Neural progenitor cell (in vitro differentiated cells): ENCODE measurements around the gene PCDHGA5. TPM values are rescaled to one million over a fixed set of nuclear protein-coding genes. Genes with fewer than 3 reads are reported as not detected.
"Not testable (repeated sequence)": the region's sequence is repeated elsewhere in the genome, so short reads cannot be mapped to it uniquely, and the experiment has no call there.

ENCODE experiments used
- DNase-seq: peaks from one replicate; pipeline ENCODE4 v3.0.0-alpha.2; 2016; ENCODE audit warnings: low spot score
- H2AFZ ChIP-seq: fragments of 200-600 bp; sonication (generic); replicated peaks from 2 replicates; pipeline ENCODE4 v1.6.1; 2016; ENCODE audit warnings: antibody characterized with exemption
- H3F3A ChIP-seq: fragments of 200-600 bp; sonication (generic); 2 replicates; pipeline ENCODE4 v1.6.1; 2016; ENCODE audit warnings: antibody characterized with exemption, low read depth
- H3K27ac ChIP-seq: fragments of 200-600 bp; sonication (generic); 2 replicates; pipeline ENCODE4 v1.5.1; 2016; ENCODE audit warnings: mild to moderate bottlenecking
- H3K27me3 ChIP-seq: fragments of 200-600 bp; sonication (generic); 2 replicates; pipeline ENCODE4 v1.6.1; 2016; ENCODE audit warnings: mild to moderate bottlenecking, moderate library complexity
- H3K36me3 ChIP-seq: fragments of 200-600 bp; sonication (generic); 2 replicates; pipeline ENCODE4 v1.5.1; 2016
- H3K4me1 ChIP-seq: fragments of 200-600 bp; sonication (generic); 2 replicates; pipeline ENCODE4 v1.6.1; 2016; ENCODE audit warnings: mixed run types
- H3K4me2 ChIP-seq: fragments of 200-600 bp; sonication (generic); 2 replicates; pipeline ENCODE4 v1.6.1; 2016
- H3K4me3 ChIP-seq: fragments of 200-600 bp; sonication (generic); 2 replicates; pipeline ENCODE4 v1.5.1; 2016
- H3K79me2 ChIP-seq: fragments of 200-600 bp; sonication (generic); 2 replicates; pipeline ENCODE4 v1.6.1; 2016; ENCODE audit warnings: low read depth
- H3K9ac ChIP-seq: fragments of 200-600 bp; sonication (generic); 2 replicates; pipeline ENCODE4 v1.6.1; 2016
- H3K9me3 ChIP-seq: fragments of 200-600 bp; sonication (generic); 2 replicates; pipeline ENCODE4 v1.5.1; 2016; ENCODE audit warnings: low read depth
- H4K20me1 ChIP-seq: fragments of 200-600 bp; sonication (generic); 2 replicates; pipeline ENCODE4 v1.6.1; 2016; ENCODE audit warnings: low read depth
- H3K27ac Mint-ChIP-seq: 3 replicates; pipeline ENCODE4 v1.8.0; 2021; ENCODE audit warnings: mixed read lengths
- H3K27me3 Mint-ChIP-seq: 2 replicates; pipeline ENCODE4 v1.8.0; 2022; ENCODE audit warnings: low read depth, mild to moderate bottlenecking, inconsistent platforms, moderate library complexity, mixed read lengths; ENCODE audit not compliant: insufficient read depth
- H3K36me3 Mint-ChIP-seq: 3 replicates; pipeline ENCODE4 v1.8.0; 2021; ENCODE audit warnings: mixed read lengths
- H3K4me1 Mint-ChIP-seq: 3 replicates; pipeline ENCODE4 v1.8.0; 2021; ENCODE audit warnings: mixed read lengths
- H3K4me3 Mint-ChIP-seq: 3 replicates; pipeline ENCODE4 v1.8.0; 2021; ENCODE audit warnings: mild to moderate bottlenecking, moderate library complexity, mixed read lengths
- H3K9me3 Mint-ChIP-seq: 3 replicates; pipeline ENCODE4 v1.8.0; 2020; ENCODE audit warnings: mixed read lengths
- CTCF ChIP-seq: fragments of 200-600 bp; sonication (generic); IDR thresholded peaks from 2 replicates; pipeline ENCODE4 v1.5.1; 2017; ENCODE audit warnings: antibody characterized with exemption, mild to moderate bottlenecking
- EZH2 ChIP-seq: fragments of 200-600 bp; sonication (generic); IDR thresholded peaks from 2 replicates; pipeline ENCODE4 v1.6.1; 2017; ENCODE audit warnings: antibody characterized with exemption, mild to moderate bottlenecking, moderate library complexity
- EZH2phosphoT487 ChIP-seq: fragments of 200-600 bp; sonication (generic); IDR thresholded peaks from 2 replicates; pipeline ENCODE4 v1.6.1; 2017; ENCODE audit warnings: antibody characterized with exemption
- total RNA-seq: library from RNA; depleted of rRNA; stranded (reverse); fragments of >200 nt; gene quantifications from 2 replicates; pipeline ENCODE4 v1.2.3, GENCODE V29; 2015; ENCODE audit warnings: low replicate concordance

PCDHGA5 gene
- total RNA-seq, 1 donor from 2014 or later, result 0.71 TPM

GRCh38 chr5:141328231-141328630 is 35.7 kb upstream of the PCDHGA5 start:
- no peaks in the 10 kb centered on the region for H3K36me3 Mint-ChIP-seq
- peaks cover 6% of the 10 kb centered on the region for H3K9me3 ChIP-seq

DNA sequence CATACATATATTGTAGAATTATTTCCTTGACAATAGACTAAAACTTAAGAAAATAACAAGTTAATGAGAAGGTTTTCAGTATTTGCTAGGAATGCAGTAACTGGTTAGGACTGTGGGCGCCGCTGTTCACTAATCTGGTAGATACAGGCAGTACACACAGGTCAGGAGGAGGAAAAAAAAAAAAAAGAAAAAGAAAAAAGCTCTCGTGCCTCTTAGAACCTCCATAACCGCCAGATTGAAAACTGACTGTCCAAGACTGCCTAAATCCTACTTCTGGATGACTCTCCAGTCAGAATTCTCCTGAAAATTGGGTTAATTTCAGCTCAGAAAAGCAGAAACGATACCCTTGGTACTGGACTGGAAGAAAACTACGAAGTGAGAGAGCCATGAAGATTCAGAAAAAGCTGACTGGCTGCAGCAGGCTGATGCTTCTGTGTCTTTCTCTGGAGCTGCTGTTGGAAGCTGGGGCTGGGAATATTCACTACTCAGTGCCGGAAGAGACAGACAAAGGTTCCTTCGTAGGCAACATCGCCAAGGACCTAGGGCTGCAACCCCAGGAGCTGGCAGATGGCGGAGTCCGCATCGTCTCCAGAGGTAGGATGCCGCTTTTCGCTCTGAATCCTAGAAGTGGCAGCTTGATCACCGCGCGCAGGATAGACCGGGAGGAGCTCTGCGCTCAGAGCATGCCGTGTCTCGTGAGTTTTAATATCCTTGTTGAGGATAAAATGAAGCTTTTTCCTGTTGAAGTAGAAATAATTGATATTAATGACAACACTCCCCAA is 33.5 kb upstream of the PCDHGA5 start, which contains the start of gene PCDHGA1:
Gene PCDHGA1 (plus strand): TSS at position 216 of the 782 bp plus-strand sequence.
- H3K27me3 ChIP-seq, result no peaks in the 10 kb centered on the region
- no peak within 1 kb of the TSS for H3K4me3 ChIP-seq
- peaks cover 4% of the 10 kb centered on the region for H3K36me3 ChIP-seq
- H3K4me1 Mint-ChIP-seq, result no peaks in the 10 kb centered on the region
- H3K36me3 Mint-ChIP-seq, result no peaks in the 10 kb centered on the region
- H3K9me3 ChIP-seq, result peaks cover 6% of the 10 kb centered on the region
- H3F3A ChIP-seq, result no peaks in the 10 kb centered on the region
- peaks cover 6% of the 10 kb centered on the region for H3K27me3 Mint-ChIP-seq
- TF ChIP-seq EZH2, result no peak
- peak; percentile 33 for TF ChIP-seq CTCF
- peak; percentile 13 for DNase-seq
- peaks cover 44% of the 10 kb centered on the region for H3K9me3 Mint-ChIP-seq
- no peak within 1 kb of the TSS for H3K9ac ChIP-seq
- H3K4me3 Mint-ChIP-seq, result no peak within 1 kb of the TSS
- no peak within 1 kb of the TSS for H3K27ac Mint-ChIP-seq
- no peaks in the 10 kb centered on the region for H3K4me1 ChIP-seq
- H4K20me1 ChIP-seq, result no peaks in the 10 kb centered on the region
- no peaks in the 10 kb centered on the region for H3K79me2 ChIP-seq
- H3K27ac ChIP-seq, result no peak within 1 kb of the TSS
- no peak within 1 kb of the TSS for H2AFZ ChIP-seq
- no peak within 1 kb of the TSS for H3K4me2 ChIP-seq

More at GRCh38 chr5:141328231-141328630, 35.7 kb upstream of the PCDHGA5 start:
- peaks cover 37% of the 10 kb centered on the region for H3K9me3 Mint-ChIP-seq
- no peaks in the 10 kb centered on the region for H4K20me1 ChIP-seq
- H3K27ac ChIP-seq, result no peak overlapping the region
- H3K79me2 ChIP-seq, result no peaks in the 10 kb centered on the region
- H3K4me2 ChIP-seq, result no peak overlapping the region
- no peak overlapping the region for H3K4me3 ChIP-seq
- no peak for DNase-seq
- no peak overlapping the region for H3K27ac Mint-ChIP-seq
- no peak overlapping the region for H3K4me3 Mint-ChIP-seq
- H2AFZ ChIP-seq, result no peak overlapping the region
- H3K27me3 ChIP-seq, result no peaks in the 10 kb centered on the region
- no peaks in the 10 kb centered on the region for H3K4me1 ChIP-seq
- TF ChIP-seq CTCF (no peak), EZH2phosphoT487 (no peak), EZH2 (no peak)
- peaks cover 6% of the 10 kb centered on the region for H3K27me3 Mint-ChIP-seq
- peaks cover 4% of the 10 kb centered on the region for H3K36me3 ChIP-seq
- H3K9ac ChIP-seq, result no peak overlapping the region
- H3F3A ChIP-seq, result no peaks in the 10 kb centered on the region
- H3K4me1 Mint-ChIP-seq, result no peaks in the 10 kb centered on the region

- not testable (repeated sequence) for H3K36me3 ChIP-seq, H3K27me3 ChIP-seq, H3K4me3 Mint-ChIP-seq, DNase-seq, H3K4me1 ChIP-seq, H4K20me1 ChIP-seq, H3K27me3 Mint-ChIP-seq, H3K4me1 Mint-ChIP-seq, H3K9me3 ChIP-seq, H3K79me2 ChIP-seq, H2AFZ ChIP-seq, H3K27ac Mint-ChIP-seq, H3F3A ChIP-seq, H3K36me3 Mint-ChIP-seq, H3K4me3 ChIP-seq, H3K27ac ChIP-seq, H3K4me2 ChIP-seq, H3K9ac ChIP-seq
- H3K9me3 Mint-ChIP-seq, result peaks cover 42% of the 10 kb centered on the region
These were observed 31.4 kb upstream of the PCDHGA5 start for GRCh38 chr5:141332571-141332970.

DNA sequence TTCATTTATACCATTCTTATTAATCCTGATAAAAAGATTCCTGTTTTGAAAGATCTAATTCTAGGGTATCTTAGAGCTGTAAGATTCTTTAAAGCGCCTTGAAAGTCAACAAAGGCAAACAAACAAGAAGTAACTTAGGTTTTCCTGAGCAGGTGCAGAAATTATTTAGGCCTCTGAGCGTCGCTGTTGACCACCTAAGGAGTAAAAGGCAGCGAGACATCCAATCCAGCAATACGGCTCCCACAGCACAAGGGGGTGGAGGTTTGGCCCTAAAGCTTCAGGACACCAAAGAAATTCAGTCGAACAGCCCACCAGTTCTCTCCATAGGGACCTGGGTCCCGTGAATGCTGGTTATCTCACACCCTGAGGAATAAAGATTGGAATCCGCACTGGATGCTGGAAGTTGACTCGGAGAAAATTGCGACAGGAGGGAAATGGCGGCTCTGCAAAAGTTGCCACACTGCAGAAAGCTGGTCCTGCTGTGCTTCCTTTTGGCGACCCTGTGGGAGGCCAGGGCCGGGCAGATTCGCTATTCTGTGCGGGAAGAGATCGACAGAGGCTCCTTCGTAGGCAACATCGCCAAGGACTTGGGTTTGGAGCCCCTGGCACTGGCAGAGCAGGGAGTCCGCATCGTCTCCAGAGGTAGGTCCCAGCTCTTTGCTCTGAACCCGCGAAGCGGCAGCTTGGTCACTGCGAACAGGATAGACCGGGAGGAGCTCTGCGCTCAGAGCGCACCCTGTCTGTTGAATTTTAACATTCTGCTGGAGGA is 25.2 kb upstream of the PCDHGA5 start, which contains the start of gene PCDHGA2:
Gene PCDHGA2 (plus strand): TSS at position 223 of the 769 bp plus-strand sequence.
- Mint-ChIP-seq H3K27ac (no peak within 1 kb of the TSS), H3K9me3 (peaks cover 50% of the 10 kb centered on the region), H3K27me3 (peaks cover 7% of the 10 kb centered on the region), H3K4me1 (no peaks in the 10 kb centered on the region), H3K36me3 (peaks cover 1% of the 10 kb centered on the region), H3K4me3 (no peak within 1 kb of the TSS)
- no peaks in the 10 kb centered on the region for H3K27me3 ChIP-seq
- no peaks in the 10 kb centered on the region for H3K4me1 ChIP-seq
- H4K20me1 ChIP-seq, result no peaks in the 10 kb centered on the region
- H3K9me3 ChIP-seq, result peaks cover 17% of the 10 kb centered on the region
- H3K79me2 ChIP-seq, result no peaks in the 10 kb centered on the region
- H3K27ac ChIP-seq, result no peak within 1 kb of the TSS
- TF ChIP-seq EZH2 (no peak), EZH2phosphoT487 (no peak), CTCF (peak; percentile 53)
- no peak within 1 kb of the TSS for H3K4me3 ChIP-seq
- no peak within 1 kb of the TSS for H3K4me2 ChIP-seq
- no peak within 1 kb of the TSS for H2AFZ ChIP-seq
- no peaks in the 10 kb centered on the region for H3F3A ChIP-seq
- H3K36me3 ChIP-seq, result no peaks in the 10 kb centered on the region
- DNase-seq, result peak; percentile 54
- H3K9ac ChIP-seq, result no peak within 1 kb of the TSS

DNA sequence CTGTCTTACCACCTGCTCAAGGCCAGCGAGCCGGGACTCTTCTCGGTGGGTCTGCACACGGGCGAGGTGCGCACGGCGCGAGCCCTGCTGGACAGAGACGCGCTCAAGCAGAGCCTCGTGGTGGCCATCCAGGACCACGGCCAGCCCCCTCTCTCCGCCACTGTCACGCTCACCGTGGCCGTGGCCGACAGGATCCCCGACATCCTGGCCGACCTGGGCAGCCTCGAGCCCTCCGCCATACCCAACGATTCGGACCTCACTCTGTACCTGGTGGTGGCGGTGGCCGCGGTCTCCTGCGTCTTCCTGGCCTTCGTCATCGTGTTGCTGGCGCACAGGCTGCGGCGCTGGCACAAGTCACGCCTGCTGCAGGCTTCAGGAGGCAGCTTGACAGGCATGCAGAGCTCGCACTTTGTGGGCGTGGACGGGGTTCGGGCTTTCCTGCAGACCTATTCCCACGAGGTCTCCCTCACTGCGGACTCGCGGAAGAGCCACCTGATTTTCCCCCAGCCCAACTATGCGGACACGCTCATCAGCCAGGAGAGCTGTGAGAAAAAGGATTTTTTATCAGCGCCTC is 23.1 kb upstream of the PCDHGA5 start:
- H3K9me3 ChIP-seq, result peaks cover 18% of the 10 kb centered on the region
- not testable (repeated sequence) for H3K27ac ChIP-seq, H3F3A ChIP-seq, H3K4me1 Mint-ChIP-seq, H4K20me1 ChIP-seq, DNase-seq, H3K36me3 Mint-ChIP-seq, H3K27me3 ChIP-seq, H3K27ac Mint-ChIP-seq, H3K36me3 ChIP-seq, H3K9ac ChIP-seq, H3K4me3 Mint-ChIP-seq, H3K27me3 Mint-ChIP-seq, H2AFZ ChIP-seq, H3K4me3 ChIP-seq, H3K4me1 ChIP-seq, H3K4me2 ChIP-seq, H3K79me2 ChIP-seq
- peaks cover 53% of the 10 kb centered on the region for H3K9me3 Mint-ChIP-seq
